ENCODE data around the gene GCGR. TPM values are rescaled to one million over a fixed set of nuclear protein-coding genes. Genes with fewer than 3 reads are reported as not detected.

GCGR gene
- total RNA-seq, 1 donor from 2014 or later, result not detected

- no peak overlapping the region for H3K9ac ChIP-seq
- no peaks in the 10 kb centered on the region for H3K79me2 ChIP-seq (ENCODE audit: low read depth)
- Mint-ChIP-seq H3K4me3 (no peak overlapping the region), H3K27ac (no peak overlapping the region), H3K4me1 (peaks cover 2% of the 10 kb centered on the region), H3K9me3 (no peaks in the 10 kb centered on the region), H3K36me3 (peaks cover 5% of the 10 kb centered on the region), H3K27me3 (ENCODE audit: insufficient read depth, low read depth) (peaks cover 9% of the 10 kb centered on the region)
- no peak overlapping the region for H2AFZ ChIP-seq (replicated peaks)
- H3K9me3 ChIP-seq (ENCODE audit: low read depth), result no peaks in the 10 kb centered on the region
- peaks cover 6% of the 10 kb centered on the region for H3F3A ChIP-seq (ENCODE audit: low read depth)
- no peaks in the 10 kb centered on the region for H3K27me3 ChIP-seq
- no peak for DNase-seq (ENCODE audit: low spot score)
- H3K36me3 ChIP-seq, result no peaks in the 10 kb centered on the region
- H3K4me3 ChIP-seq, result no peak overlapping the region
- TF ChIP-seq, protein P1, sequence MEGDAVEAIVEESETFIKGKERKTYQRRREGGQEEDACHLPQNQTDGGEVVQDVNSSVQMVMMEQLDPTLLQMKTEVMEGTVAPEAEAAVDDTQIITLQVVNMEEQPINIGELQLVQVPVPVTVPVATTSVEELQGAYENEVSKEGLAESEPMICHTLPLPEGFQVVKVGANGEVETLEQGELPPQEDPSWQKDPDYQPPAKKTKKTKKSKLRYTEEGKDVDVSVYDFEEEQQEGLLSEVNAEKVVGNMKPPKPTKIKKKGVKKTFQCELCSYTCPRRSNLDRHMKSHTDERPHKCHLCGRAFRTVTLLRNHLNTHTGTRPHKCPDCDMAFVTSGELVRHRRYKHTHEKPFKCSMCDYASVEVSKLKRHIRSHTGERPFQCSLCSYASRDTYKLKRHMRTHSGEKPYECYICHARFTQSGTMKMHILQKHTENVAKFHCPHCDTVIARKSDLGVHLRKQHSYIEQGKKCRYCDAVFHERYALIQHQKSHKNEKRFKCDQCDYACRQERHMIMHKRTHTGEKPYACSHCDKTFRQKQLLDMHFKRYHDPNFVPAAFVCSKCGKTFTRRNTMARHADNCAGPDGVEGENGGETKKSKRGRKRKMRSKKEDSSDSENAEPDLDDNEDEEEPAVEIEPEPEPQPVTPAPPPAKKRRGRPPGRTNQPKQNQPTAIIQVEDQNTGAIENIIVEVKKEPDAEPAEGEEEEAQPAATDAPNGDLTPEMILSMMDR (IDR thresholded peaks at IDR 0.05), result peak; percentile 31
- TF ChIP-seq EZH2phosphoT487 (IDR thresholded peaks at IDR 0.05), result no peak
- no peak overlapping the region for H3K27ac ChIP-seq
- H3K4me1 ChIP-seq, result no peaks in the 10 kb centered on the region
- peaks cover 20% of the 10 kb centered on the region for H4K20me1 ChIP-seq (ENCODE audit: low read depth)
- H3K4me2 ChIP-seq, result no peak overlapping the region
Measured at GRCh38 chr17:81821603-81822311, 17.8 kb downstream of the GCGR start.

- no peak overlapping the region for H3K4me2 ChIP-seq
- H2AFZ ChIP-seq (replicated peaks), result no peak overlapping the region
- Mint-ChIP-seq H3K27me3 (ENCODE audit: insufficient read depth, low read depth) (peaks cover 6% of the 10 kb centered on the region), H3K4me3 (no peak overlapping the region), H3K9me3 (no peaks in the 10 kb centered on the region), H3K36me3 (peaks cover 5% of the 10 kb centered on the region), H3K4me1 (no peaks in the 10 kb centered on the region), H3K27ac (no peak overlapping the region)
- peaks cover 20% of the 10 kb centered on the region for H4K20me1 ChIP-seq (ENCODE audit: low read depth)
- no peak overlapping the region for H3K4me3 ChIP-seq
- no peaks in the 10 kb centered on the region for H3K27me3 ChIP-seq
- H3K36me3 ChIP-seq, result no peaks in the 10 kb centered on the region
- H3K27ac ChIP-seq, result no peak overlapping the region
- no peak for DNase-seq (ENCODE audit: low spot score)
- H3K9me3 ChIP-seq (ENCODE audit: low read depth), result no peaks in the 10 kb centered on the region
- H3F3A ChIP-seq (ENCODE audit: low read depth), result peaks cover 6% of the 10 kb centered on the region
- TF ChIP-seq, protein P1 (IDR thresholded peaks at IDR 0.05), result no peak
- TF ChIP-seq EZH2 (IDR thresholded peaks at IDR 0.05), result no peak
- TF ChIP-seq EZH2phosphoT487 (IDR thresholded peaks at IDR 0.05), result no peak
- H3K79me2 ChIP-seq (ENCODE audit: low read depth), result peaks cover 2% of the 10 kb centered on the region
- no peaks in the 10 kb centered on the region for H3K4me1 ChIP-seq
- H3K9ac ChIP-seq, result no peak overlapping the region
Measured at GRCh38 chr17:81822312-81822637, 18.3 kb downstream of the GCGR start.

GRCh38 chr17:81822996-81823819 is 19.3 kb downstream of the GCGR start:
- Histone ChIP-seq H3K4me3 (no peak overlapping the region), H2AFZ (replicated peaks) (no peak overlapping the region), H3K36me3 (no peaks in the 10 kb centered on the region), H3K4me2 (no peak overlapping the region), H3K9me3 (ENCODE audit: low read depth) (no peaks in the 10 kb centered on the region), H3K4me1 (no peaks in the 10 kb centered on the region), H3K27me3 (no peaks in the 10 kb centered on the region), H3F3A (ENCODE audit: low read depth) (no peaks in the 10 kb centered on the region), H4K20me1 (ENCODE audit: low read depth) (peaks cover 20% of the 10 kb centered on the region), H3K79me2 (ENCODE audit: low read depth) (peaks cover 5% of the 10 kb centered on the region), H3K27ac (no peak overlapping the region), H3K9ac (no peak overlapping the region)
- Mint-ChIP-seq H3K27me3 (ENCODE audit: insufficient read depth, low read depth) (peaks cover 5% of the 10 kb centered on the region), H3K27ac (no peak overlapping the region), H3K4me1 (peaks cover under 1% of the 10 kb centered on the region), H3K4me3 (peak overlapping the region; percentile 73), H3K36me3 (peaks cover 5% of the 10 kb centered on the region), H3K9me3 (no peaks in the 10 kb centered on the region)
- TF ChIP-seq, protein P1 (IDR thresholded peaks at IDR 0.05), result no peak
- DNase-seq (ENCODE audit: low spot score), result no peak
